ENCODE data around the gene ALOX12B.
"Not testable (repeated sequence)": the region's sequence is repeated elsewhere in the genome, so short reads cannot be mapped to it uniquely, and the experiment has no call there.

Gene ALOX12B

DNA sequence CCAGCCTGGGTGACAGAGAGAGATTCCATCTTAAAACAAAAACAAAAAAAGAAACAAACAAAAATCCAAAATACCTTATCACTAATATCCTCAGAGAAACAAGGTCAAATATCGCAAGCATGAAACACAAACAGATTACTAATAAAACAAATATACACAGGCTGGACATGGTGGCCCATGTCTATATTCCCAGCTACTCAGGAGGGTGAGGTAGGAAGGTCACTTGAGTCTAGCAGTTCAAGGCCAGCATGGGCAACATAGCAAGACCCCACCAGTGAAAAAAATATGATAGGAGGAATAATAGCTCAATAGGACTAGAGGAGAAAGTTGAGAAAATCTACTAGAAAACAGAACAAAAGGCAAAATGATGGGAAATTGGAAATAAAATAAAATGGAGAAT is 55.6 kb downstream of the ALOX12B start:
- in situ Hi-C loops (cut with MboI; ENCODE audit: low pct_unique_long_range_greater_than_20kb, low sequenced_read_pairs, unreplicated experiment): no loop called here
- TF ChIP-seq, protein P1, sequence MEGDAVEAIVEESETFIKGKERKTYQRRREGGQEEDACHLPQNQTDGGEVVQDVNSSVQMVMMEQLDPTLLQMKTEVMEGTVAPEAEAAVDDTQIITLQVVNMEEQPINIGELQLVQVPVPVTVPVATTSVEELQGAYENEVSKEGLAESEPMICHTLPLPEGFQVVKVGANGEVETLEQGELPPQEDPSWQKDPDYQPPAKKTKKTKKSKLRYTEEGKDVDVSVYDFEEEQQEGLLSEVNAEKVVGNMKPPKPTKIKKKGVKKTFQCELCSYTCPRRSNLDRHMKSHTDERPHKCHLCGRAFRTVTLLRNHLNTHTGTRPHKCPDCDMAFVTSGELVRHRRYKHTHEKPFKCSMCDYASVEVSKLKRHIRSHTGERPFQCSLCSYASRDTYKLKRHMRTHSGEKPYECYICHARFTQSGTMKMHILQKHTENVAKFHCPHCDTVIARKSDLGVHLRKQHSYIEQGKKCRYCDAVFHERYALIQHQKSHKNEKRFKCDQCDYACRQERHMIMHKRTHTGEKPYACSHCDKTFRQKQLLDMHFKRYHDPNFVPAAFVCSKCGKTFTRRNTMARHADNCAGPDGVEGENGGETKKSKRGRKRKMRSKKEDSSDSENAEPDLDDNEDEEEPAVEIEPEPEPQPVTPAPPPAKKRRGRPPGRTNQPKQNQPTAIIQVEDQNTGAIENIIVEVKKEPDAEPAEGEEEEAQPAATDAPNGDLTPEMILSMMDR (IDR thresholded peaks at IDR 0.05; ENCODE audit: extremely low read depth, insufficient read depth, missing control alignments): no peak
- no peak for DNase-seq (ENCODE audit: low spot score)

DNA sequence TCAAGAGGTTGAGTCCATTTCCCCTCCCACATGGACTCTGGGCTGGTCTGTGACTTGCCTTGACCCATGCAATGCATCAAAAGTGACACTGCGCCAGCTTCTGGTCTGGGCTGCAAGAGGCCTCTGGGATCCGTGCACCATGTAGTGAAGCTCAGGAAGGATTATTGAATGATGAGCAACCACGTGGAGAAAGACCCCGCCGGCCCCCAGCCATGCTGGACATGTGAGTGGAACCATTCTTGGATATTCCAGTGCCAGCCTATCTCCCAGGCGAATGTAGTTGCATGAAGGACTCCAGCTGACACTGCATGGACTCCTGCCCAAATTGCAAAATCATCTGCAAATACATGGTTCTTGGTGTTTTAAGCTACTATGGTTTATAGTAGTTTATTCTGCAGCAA is 56.3 kb downstream of the ALOX12B start:
- TF ChIP-seq, protein P1 (IDR thresholded peaks at IDR 0.05; ENCODE audit: extremely low read depth, insufficient read depth, missing control alignments): no peak
- DNase-seq (ENCODE audit: low spot score): no peak
- in situ Hi-C loops (cut with MboI; ENCODE audit: low pct_unique_long_range_greater_than_20kb, low sequenced_read_pairs, unreplicated experiment): no loop called here

DNA sequence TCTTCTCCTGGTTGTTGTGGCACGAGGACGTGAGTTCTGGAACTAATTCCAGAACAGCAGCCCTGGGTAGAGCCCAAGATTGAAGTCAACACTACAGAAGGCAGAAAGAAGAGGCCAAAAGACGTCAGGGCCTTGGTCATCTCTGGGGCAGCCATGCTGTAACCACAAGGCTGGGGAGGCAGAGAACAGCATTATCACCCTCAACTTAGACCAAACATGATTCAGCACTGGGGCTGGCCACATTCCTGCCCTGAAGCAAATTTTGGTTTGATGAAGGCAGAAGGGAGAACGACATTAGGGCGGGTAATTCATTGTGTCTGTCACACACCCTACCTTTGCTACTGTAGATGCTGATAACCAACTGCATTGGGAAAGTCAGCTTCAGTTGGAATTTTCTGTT is 58.4 kb downstream of the ALOX12B start:
- TF ChIP-seq, protein P1 (IDR thresholded peaks at IDR 0.05; ENCODE audit: extremely low read depth, insufficient read depth, missing control alignments): no peak
- no peak for DNase-seq (ENCODE audit: low spot score)
- in situ Hi-C loops (cut with MboI; ENCODE audit: low pct_unique_long_range_greater_than_20kb, low sequenced_read_pairs, unreplicated experiment): no loop called here

DNA sequence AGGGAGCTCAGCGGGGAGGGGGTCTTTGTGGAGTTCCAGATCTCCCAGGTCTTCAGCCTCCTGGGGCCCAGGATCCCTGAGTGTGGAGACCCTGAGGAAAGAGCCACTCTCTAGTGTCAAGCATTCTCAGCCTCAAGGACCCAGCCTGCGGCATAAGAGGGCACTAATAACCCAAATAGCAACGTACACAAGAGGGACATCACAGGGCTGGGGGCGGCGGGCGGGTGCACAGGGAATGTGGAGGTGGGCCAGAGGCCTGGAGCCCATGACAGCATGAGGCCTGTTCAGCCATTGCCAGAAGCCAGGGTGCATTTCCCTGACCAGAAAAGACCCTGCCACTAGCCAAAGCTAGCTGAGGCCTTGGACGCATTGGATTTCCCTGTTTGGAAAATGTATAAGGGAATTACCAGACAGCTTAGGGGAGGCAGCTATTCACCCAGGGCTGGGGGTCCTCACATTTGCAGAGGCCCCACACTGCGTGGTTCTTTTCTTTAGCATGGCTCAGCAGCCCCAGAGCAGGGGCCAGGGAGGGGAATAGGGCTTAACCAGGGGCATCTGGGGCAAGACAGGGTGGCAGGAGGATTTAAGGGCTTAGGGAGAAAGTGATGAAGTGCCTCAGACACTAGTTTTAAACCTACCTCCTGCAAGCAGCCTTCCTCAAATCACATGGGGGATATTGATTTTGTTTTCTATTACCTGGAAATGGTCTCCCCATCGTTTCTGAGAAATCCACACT is 62.2 kb downstream of the ALOX12B start:
- no peak for DNase-seq (ENCODE audit: low spot score)
- TF ChIP-seq, protein P1 (IDR thresholded peaks at IDR 0.05; ENCODE audit: extremely low read depth, insufficient read depth, missing control alignments): no peak
- in situ Hi-C loops (cut with MboI; ENCODE audit: low pct_unique_long_range_greater_than_20kb, low sequenced_read_pairs, unreplicated experiment): no loop called here

DNA sequence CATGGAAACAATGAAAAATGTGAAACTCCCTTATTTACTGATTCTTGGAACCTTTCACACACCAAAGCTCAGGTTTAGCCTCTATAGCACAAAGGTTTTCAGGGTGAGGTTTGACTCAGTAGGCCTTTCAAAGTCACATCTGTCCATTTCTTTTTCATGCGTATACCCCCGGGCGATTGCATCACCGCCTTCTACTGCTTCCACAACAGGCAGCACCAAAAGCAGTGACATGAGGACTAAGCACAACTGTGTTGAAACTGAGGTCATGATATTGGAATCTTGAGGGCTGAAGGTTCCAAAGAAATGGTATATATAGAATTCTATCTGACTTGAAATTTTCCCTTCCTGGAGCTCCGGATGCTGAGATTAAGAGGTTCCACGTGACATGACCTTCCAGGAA is 63.4 kb downstream of the ALOX12B start:
- DNase-seq (ENCODE audit: low spot score); in situ Hi-C loops (cut with MboI; ENCODE audit: low pct_unique_long_range_greater_than_20kb, low sequenced_read_pairs, unreplicated experiment): not testable (repeated sequence)

All from GM13977 (cell line).